ENCODE data around the gene KMT2C. TPM values are rescaled to one million over a fixed set of nuclear protein-coding genes. Genes with fewer than 3 reads are reported as not detected.

Gene KMT2C
- total RNA-seq, 1 donor = 39.7 TPM

GRCh38 chr7:152130658-152131590, 304.9 kb downstream of the KMT2C start:
- DNase-seq (ENCODE audit: low read depth) = no peak
- no peak overlapping the region for H3K4me3 ChIP-seq (ENCODE audit: low read depth, low read length)
- no peak for TF ChIP-seq CTCF (IDR thresholded peaks at IDR 0.05; ENCODE audit: insufficient read depth, low read depth, low read length)

- H3K4me3 ChIP-seq (ENCODE audit: low read depth, low read length) = no peak overlapping the region
- no peak for DNase-seq (ENCODE audit: low read depth)
- no peak for TF ChIP-seq CTCF (IDR thresholded peaks at IDR 0.05; ENCODE audit: insufficient read depth, low read depth, low read length)
Measured at GRCh38 chr7:152129682-152130081, 306.1 kb downstream of the KMT2C start.

GRCh38 chr7:152128741-152129461, 306.9 kb downstream of the KMT2C start:
- no peak overlapping the region for H3K4me3 ChIP-seq (ENCODE audit: low read depth, low read length)
- DNase-seq (ENCODE audit: low read depth) = no peak
- TF ChIP-seq CTCF (IDR thresholded peaks at IDR 0.05; ENCODE audit: insufficient read depth, low read depth, low read length) = no peak

GRCh38 chr7:152128252-152128651, 307.6 kb downstream of the KMT2C start:
- no peak for TF ChIP-seq CTCF (IDR thresholded peaks at IDR 0.05; ENCODE audit: insufficient read depth, low read depth, low read length)
- DNase-seq (ENCODE audit: low read depth) = no peak
- no peak overlapping the region for H3K4me3 ChIP-seq (ENCODE audit: low read depth, low read length)

- no peak for DNase-seq (ENCODE audit: low read depth)
- no peak overlapping the region for H3K4me3 ChIP-seq (ENCODE audit: low read depth, low read length)
- no peak for TF ChIP-seq CTCF (IDR thresholded peaks at IDR 0.05; ENCODE audit: insufficient read depth, low read depth, low read length)
Measured at GRCh38 chr7:152127229-152127628, 308.6 kb downstream of the KMT2C start.

DNA sequence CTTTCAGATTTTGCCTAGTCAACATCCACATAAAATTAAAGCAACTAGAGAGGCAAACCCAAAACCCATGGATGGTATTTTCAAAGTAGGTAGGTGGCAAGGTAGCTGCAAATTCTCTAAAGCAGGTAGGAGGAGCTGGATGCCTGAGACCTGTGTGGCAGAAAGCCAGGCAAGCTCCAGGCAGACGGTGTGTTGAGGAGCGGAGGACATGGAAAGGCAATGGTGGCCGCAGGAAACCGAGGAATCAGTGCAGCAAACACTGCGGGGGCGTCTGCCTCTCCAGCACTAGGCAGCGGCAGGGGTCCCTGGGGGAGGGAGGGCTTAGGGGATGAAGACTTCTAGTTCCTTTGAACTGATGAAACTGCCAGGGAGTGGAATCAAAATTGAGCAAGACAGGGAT, 309.1 kb downstream of the KMT2C start:
- no peak for TF ChIP-seq CTCF (IDR thresholded peaks at IDR 0.05; ENCODE audit: insufficient read depth, low read depth, low read length)
- DNase-seq (ENCODE audit: low read depth) = no peak
- no peak overlapping the region for H3K4me3 ChIP-seq (ENCODE audit: low read depth, low read length)
